Spleen (tissue), 11 donors: ENCODE results near the gene AMIGO3. TPM values are rescaled to one million over a fixed set of nuclear protein-coding genes. Genes with fewer than 3 reads are reported as not detected.
A peak's percentile ranks its signal among the peaks of the same experiment; 100 is the strongest.

ENCODE experiments used
- DNase-seq: peaks from one replicate; pipeline ENCODE4 v3.0.0-alpha.2; 2020
- H3K27ac ChIP-seq, 8 donors: fragments of 200-600 bp; sonication (generic) in 7 of 8; 1 replicate in 4 of 8; 2 replicates in 4 of 8; pipeline versions ENCODE4 v1.5.0 to v1.8.0; 2016 to 2021; ENCODE audit warnings: inconsistent platforms in 4 of 8, mild to moderate bottlenecking in 4 of 8, moderate library complexity in 1 of 8
- H3K27me3 ChIP-seq, 7 donors: fragments of 200-600 bp; sonication (generic) in 6 of 7; replicated peaks in 1 of 7; 1 replicate in 4 of 7; 2 replicates in 3 of 7; pipeline versions ENCODE4 v1.5.0 to v1.8.0; 2016 to 2021; ENCODE audit warnings: inconsistent platforms in 3 of 7, mild to moderate bottlenecking in 1 of 7
- H3K36me3 ChIP-seq, 6 donors: fragments of 200-600 bp; sonication (generic) in 5 of 6; 1 replicate in 4 of 6; 2 replicates in 2 of 6; pipeline versions ENCODE4 v1.5.0 to v1.8.0; 2016 to 2021; ENCODE audit warnings: inconsistent platforms in 2 of 6
- H3K4me1 ChIP-seq, 6 donors: fragments of 200-600 bp; sonication (generic) in 5 of 6; 1 replicate in 3 of 6; 2 replicates in 3 of 6; pipeline versions ENCODE4 v1.5.0 to v1.8.0; 2016 to 2021; ENCODE audit warnings: inconsistent platforms in 3 of 6
- H3K4me3 ChIP-seq, 8 donors: fragments of 200-600 bp; sonication (generic) in 7 of 8; 1 replicate in 4 of 8; 2 replicates in 4 of 8; pipeline versions ENCODE4 v1.5.0 to v1.8.0; 2016 to 2021; ENCODE audit warnings: inconsistent platforms in 4 of 8, mild to moderate bottlenecking in 4 of 8, moderate library complexity in 2 of 8
- H3K9me3 ChIP-seq, 8 donors: fragments of 200-600 bp; sonication (generic) in 7 of 8; 1 replicate in 4 of 8; 2 replicates in 4 of 8; pipeline versions ENCODE4 v1.5.0 to v1.8.0; 2016 to 2021; ENCODE audit warnings: inconsistent platforms in 4 of 8
- CTCF ChIP-seq, 11 experiments: fragments of 200-600 bp in 7 of 11; fragments of 450-650 bp in 4 of 11; sonication (generic) in 4 of 11; IDR thresholded peaks in 8 of 11; conservative IDR thresholded peaks in 3 of 11; 1 replicate in 7 of 11; 2 replicates in 4 of 11; pipeline versions ENCODE4 v1.4.0 to v1.8.0; 2016 to 2021; ENCODE audit warnings: antibody characterized with exemption in 11 of 11, inconsistent platforms in 4 of 11, mild to moderate bottlenecking in 1 of 11
- POLR2A ChIP-seq, 3 donors: fragments of 450-650 bp; IDR thresholded peaks; one replicate each; pipeline ENCODE4 v1.5.1; 2017; ENCODE audit warnings: antibody characterized with exemption in 3 of 3, mild to moderate bottlenecking in 1 of 3
- POLR2AphosphoS5 ChIP-seq, 3 donors: sonication (generic); formaldehyde crosslinking; IDR thresholded peaks; one replicate each; pipeline ENCODE4 v1.5.1; 2017; ENCODE audit warnings: antibody characterized with exemption in 3 of 3
- WGBS, 5 donors: extraction: QIAGEN DNeasy Blood & Tissue Kit in 3 of 5; methylation state at CpG; one replicate each; pipeline versions ENCODE4 v1.1.5 to v1.1.7; 2013 to 2018; 5-methylcytosine and 5-hydroxymethylcytosine counted together
- intact Hi-C: fragments of 100-400 bp; cut with DNase I; formaldehyde crosslinking; loops from one replicate; pipeline ENCODE4 v1.15.0; 2023; ENCODE audit warnings: low total_unique reads
- polyA plus RNA-seq, 3 donors: library from polyadenylated mRNA; stranded (reverse); fragments of 200-250 nt; gene quantifications; one replicate each; pipeline ENCODE4 v1.2.1, GENCODE V29; 2013
- total RNA-seq, 7 donors: library from RNA; depleted of rRNA in 3 of 7; stranded (reverse); fragments of >200 nt in 3 of 7; fragmentation: NEBNext Ultra II Directional in 4 of 7; extraction: Animal tissue kit (Norgen Biotek cat#: 25700) in 4 of 7; gene quantifications; one replicate each; pipeline versions ENCODE4 v1.1.0 to v1.2.1, GENCODE V29; 2016 to 2021
- donor health status: healthy with polysubstance abuse.
- donor health status: DM: no; HTN: no; CAD: no; lungs with moderate emphysema.
- donor health status: DM: no; HTN: no; CAD: no.
- donor health status: Bipolar disorder and iron deficiency.
- donor health status: healthy.
- donor health status: DM: no; HTN: no; CAD: no.
- donor health status: DM: yes; HTN: yes; CAD: no.

Gene AMIGO3
- total and polyA plus RNA-seq, 10 donors = 0.23 to 1.6 (median 0.95) TPM; not detected in 4

DNA sequence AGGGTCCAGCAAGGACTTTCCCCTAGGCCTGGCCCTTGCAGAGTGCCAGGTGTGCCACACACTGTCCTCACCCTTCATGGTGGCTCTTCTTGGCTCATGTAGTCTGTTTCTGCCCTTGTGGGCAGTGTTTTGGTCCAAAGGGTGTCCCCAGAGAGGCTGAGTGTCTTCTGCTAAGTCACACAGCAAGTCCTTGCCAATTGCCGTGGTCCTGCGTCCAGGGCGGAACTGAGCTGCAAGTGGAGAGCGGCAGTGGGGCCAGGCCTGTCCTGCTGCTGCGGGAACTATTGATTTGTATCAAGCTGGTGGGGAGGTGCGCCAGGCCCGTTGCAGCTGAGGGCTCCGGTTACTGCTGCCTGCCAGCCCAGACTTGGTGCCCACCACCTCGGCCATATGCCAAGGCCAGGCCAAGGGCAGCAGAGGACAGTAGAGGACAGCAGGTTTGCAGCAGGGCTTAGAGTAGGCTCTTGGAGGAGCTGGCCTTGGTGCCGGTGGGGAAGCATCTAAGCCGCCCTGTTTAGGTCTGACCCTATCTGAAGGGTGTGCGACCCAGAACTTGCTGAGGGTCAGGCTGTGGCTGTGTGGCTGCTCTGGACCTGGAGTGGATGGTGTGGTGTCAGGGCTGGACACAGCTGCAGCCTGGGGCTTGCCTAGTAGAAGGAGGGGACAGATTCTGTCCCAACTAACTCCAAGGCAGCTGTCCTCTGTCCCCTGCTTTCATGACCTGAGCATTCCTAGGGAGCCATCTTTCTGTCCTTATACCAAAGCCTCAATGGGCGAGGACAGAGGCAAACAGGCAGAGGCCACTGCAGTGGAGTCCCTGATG, 4.5 kb downstream of the AMIGO3 start:
- peaks cover 9 to 34% (median 17%) of the 10 kb centered on the region in 6 donors for H3K4me1 ChIP-seq

DNA sequence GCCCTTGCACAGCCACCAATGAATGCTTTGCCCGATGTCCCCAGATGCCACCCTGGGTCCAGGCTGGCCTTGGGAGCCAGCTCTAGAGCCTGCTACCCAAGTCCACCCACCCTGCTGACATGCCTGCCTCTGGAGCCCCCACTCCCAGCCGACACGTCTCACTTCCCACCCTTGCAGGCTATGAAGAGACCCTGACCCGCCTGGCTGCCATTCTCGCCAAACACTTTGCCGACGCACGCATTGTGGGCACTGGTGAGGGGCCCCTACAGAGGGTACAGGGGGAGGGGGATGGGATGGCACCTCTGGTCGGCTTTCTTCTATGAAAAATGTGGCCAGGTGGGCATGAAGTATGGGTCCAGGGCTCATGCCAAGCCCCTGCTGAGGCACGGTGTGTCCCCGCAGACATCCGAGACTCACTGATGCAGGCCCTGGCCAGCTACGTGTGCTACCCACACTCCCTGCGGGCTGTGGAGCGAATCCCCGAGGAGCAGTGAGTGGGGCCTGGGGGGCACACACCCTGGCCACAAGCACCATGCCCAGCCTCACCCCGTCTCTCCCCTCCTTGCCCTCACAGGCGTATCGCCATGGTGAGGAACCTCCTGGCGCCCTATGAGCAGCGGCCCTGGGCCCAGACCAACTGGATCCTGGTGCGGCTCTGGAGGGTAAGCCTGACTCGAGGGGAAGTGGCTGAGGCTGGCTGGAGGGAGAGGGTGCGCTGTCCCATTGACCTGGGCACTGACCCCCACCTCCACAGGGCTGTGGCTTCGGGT, 6.0 kb downstream of the AMIGO3 start:
- no peaks in the 10 kb centered on the region for H3K9me3 ChIP-seq
- no peak overlapping the region for H3K27ac ChIP-seq
- DNase-seq = no peak
- peaks cover 2 to 20% (median 6%) of the 10 kb centered on the region in 6 donors for H3K4me1 ChIP-seq
- 92 to 96% (median 95%) methylated on average over 24 to 25 of the region's 25 CpGs for WGBS, 5 donors
- H3K36me3 ChIP-seq = peaks cover 0 to 82% (median 18%) of the 10 kb centered on the region in 6 donors
- no peaks in the 10 kb centered on the region for H3K27me3 ChIP-seq
- TF ChIP-seq POLR2A (IDR thresholded peaks at IDR 0.05) (no peak), CTCF (IDR thresholded peaks at IDR 0.05 in 8 of 11, conservative IDR thresholded peaks at IDR 0.05 in 3 of 11) (no peak), POLR2AphosphoS5 (IDR thresholded peaks at IDR 0.05) (peak in 1 of 3 donors; percentile 50)
- no peak overlapping the region for H3K4me3 ChIP-seq
- intact Hi-C loops = no loop called here

More for the DNA sequence above, 4.5 kb downstream of the AMIGO3 start:
- H3K27ac ChIP-seq = no peak overlapping the region
- no peaks in the 10 kb centered on the region for H3K9me3 ChIP-seq
- DNase-seq = no peak
- WGBS, 5 donors = 84 to 92% (median 87%) methylated on average over 8 to 13 of the region's 13 CpGs
- TF ChIP-seq CTCF (IDR thresholded peaks at IDR 0.05 in 8 of 11, conservative IDR thresholded peaks at IDR 0.05 in 3 of 11) (no peak), POLR2AphosphoS5 (IDR thresholded peaks at IDR 0.05) (no peak), POLR2A (IDR thresholded peaks at IDR 0.05) (no peak)
- no peaks in the 10 kb centered on the region for H3K27me3 ChIP-seq
- no peak overlapping the region for H3K4me3 ChIP-seq
- intact Hi-C loops = no loop called here
- H3K36me3 ChIP-seq = peaks cover 0 to 72% (median 16%) of the 10 kb centered on the region in 6 donors

DNA sequence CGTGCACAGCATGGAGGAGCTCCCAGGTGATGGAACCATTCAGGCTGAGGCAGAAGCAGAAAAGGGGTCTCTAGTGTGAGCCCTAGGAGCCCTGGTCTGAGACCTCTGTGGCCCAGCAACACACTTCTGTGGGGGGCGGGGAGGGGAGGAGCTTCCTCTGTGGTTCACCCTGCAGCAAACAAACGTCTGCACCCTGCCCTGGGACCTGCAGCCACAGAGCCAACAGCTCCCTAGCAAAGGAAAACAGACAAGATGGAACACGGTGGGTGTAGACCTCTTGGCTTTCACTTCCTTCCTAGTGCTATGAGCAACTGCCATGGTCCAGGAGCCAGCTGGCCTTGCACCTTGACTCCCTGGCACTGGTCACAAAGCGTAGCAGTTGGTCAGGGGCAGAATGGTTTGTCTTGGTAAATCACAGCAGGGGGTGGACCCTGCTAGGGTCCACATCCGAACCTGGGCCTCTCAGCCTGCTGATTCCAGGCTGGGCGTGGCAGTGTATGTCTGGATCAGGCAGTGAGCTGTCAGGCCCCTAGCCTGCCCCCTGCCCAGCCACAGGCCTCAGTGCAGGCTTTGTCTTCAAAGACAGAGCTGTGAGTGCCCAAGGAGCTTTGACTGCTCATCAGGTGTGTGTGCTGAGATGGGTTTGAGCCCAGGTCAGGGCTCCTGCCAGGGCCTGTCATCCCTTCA, 6.7 kb downstream of the AMIGO3 start:
- H3K27me3 ChIP-seq = no peaks in the 10 kb centered on the region
- H3K4me1 ChIP-seq = peaks cover 0 to 13% (median under 1%) of the 10 kb centered on the region in 6 donors
- peak in 1 of 3 donors; percentile 20 for TF ChIP-seq POLR2AphosphoS5 (IDR thresholded peaks at IDR 0.05)
- no peak for TF ChIP-seq CTCF (IDR thresholded peaks at IDR 0.05 in 8 of 11, conservative IDR thresholded peaks at IDR 0.05 in 3 of 11)
- TF ChIP-seq POLR2A (IDR thresholded peaks at IDR 0.05) = no peak
- 43 to 57% (median 50%) methylated on average over 7 of the region's 7 CpGs for WGBS, 5 donors
- no peak for DNase-seq
- no peaks in the 10 kb centered on the region for H3K9me3 ChIP-seq
- H3K27ac ChIP-seq = no peak overlapping the region
- no peak overlapping the region for H3K4me3 ChIP-seq
- peaks cover 0 to 85% (median 20%) of the 10 kb centered on the region in 6 donors for H3K36me3 ChIP-seq
- intact Hi-C loops = no loop called here
